CD4-positive, alpha-beta T cell treated with Interleukin-17A for 1 hour (primary cell): ENCODE measurements around the gene HOXC6.
"Not testable (repeated sequence)": the region's sequence is repeated elsewhere in the genome, so short reads cannot be mapped to it uniquely, and the experiment has no call there.

Experiments
- DNase-seq: peaks from one replicate; pipeline ENCODE4 v3.0.0-alpha.2; 2020

HOXC6 gene

DNA sequence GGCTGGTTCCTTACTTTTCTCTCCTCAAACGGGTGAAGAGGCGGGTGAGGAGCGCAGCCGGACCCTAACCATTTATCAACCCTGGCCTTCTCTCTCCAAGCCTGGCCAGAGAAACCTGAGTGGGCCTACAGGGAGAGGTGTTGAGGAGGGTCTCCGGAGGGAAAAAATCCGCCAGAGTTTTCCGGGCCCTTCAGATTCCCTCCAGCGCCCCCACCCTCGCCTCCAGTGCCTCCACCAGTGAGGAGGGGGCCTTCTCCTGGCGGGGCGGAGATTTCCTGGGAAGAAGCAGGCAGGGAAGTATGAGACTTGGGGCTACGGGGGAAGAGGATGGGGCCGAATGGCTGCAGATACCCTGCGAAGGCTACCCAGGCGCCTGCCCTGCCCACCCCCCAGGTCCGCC is 3.2 kb downstream of the HOXC6 start:
- no peak for DNase-seq

DNA sequence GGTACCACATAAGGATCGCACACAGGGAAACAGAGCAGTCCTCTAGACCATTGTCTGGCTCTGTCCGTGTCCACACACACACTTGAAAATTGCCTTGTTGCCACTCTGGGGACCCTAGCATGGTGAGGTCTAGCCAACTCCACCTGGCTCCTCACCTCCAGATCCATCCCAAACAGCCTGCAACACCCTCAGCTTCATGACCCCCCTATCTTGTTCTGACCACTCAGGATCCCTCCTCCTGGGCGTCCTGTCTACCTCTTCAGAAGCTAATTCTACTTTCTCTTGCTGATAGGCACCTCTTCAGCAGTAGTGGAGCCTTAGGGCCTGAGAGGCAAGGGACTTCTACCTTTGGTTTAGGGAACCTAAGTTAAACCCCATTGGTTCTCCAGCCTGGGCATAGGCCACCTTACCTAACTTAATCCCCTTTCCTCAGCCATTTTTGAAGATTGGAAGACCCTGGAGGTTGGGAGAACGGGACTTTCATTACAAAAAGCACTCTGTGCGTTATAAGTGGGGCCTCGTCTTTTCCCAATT is 3.9 kb downstream of the HOXC6 start:
- no peak for DNase-seq

GRCh38 chr12:54032627-54033100 is 4.4 kb downstream of the HOXC6 start, which contains the start of gene HOXC5:
Gene HOXC5, plus strand, starts transcription at chr12:54033050. Its CDS starts 73 bp downstream, at chr12:54033123.
- peak; percentile 72 for DNase-seq

DNA sequence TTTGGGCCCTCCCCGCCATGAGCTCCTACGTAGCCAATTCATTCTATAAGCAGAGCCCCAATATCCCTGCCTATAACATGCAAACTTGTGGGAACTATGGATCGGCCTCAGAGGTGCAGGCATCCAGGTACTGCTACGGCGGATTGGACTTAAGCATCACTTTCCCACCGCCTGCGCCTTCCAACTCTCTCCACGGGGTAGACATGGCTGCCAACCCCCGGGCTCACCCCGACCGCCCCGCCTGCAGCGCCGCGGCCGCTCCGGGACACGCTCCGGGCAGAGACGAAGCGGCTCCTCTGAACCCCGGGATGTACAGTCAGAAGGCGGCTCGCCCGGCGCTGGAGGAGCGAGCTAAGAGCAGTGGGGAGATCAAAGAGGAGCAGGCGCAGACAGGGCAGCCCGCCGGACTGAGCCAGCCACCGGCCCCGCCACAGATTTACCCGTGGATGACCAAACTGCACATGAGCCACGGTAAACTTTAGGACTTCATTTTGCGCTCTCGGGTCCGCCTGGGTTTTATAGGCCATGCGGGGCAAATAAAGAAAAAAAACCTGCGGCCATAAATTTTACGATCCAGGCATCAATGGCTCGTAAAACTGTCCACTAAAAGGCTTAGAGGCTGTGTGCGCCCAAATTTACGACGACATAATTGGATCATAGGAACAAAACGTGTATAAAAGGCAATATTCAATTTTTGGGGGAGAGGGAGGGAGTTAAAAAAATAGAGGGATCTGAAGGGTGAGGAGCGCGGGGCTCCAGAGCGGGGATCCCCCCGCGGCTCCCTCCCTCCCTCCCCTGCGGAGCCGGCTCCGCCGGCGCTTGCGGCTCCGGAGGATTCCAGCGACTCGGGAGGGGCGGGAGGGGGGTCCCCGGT is 5.1 kb downstream of the HOXC6 start:
- DNase-seq = no peak

- DNase-seq = no peak
These were observed 5.9 kb downstream of the HOXC6 start for GRCh38 chr12:54033980-54034784.

GRCh38 chr12:54034785-54035310 is 6.6 kb downstream of the HOXC6 start:
- no peak for DNase-seq

GRCh38 chr12:54035568-54036264 is 7.5 kb downstream of the HOXC6 start:
- no peak for DNase-seq

- DNase-seq = no peak
These were observed 8.6 kb downstream of the HOXC6 start for GRCh38 chr12:54036620-54037359.

DNA sequence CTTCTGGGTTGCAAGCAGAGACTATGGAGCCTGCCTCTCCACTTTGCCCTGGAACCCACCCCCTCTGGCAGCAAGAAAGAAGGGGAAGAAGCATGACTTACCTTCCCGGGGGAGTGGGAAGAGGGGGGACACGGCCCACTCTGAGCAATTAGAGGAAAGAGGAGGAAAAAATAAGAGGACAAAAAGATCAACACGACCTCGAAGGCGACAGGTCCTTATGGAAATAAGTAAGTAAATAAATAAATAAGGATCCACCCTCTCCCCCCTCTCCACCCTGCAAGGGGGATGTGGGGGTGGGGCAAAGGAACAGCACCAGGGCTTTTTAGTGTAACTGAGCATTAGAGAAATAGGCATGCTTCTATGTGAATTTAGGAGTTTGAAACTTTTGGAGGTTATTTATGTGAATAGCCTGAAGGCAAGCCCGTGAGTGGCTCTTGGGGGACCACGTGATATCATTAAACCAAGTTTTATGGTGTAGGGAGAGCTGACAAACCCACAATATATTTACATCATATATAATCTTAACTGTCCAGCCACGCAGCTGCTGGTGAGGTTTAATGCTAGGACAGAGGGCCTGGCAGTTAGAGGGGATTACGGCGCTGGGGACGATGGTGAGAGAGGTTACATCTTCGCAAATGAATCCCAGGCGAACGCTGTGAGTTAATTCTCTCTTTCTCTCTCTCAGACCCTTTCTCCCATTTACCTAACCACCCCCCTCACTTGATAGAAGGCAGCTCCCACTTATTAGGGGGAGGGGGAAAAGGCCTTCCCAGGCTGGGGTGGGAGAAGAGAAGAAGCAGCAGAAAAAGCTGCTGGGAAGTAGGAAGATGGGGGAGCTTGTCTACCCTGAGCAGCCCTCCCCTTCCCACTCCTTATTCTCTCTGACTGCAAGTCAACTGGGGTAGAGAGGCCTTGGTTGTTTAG is 9.4 kb downstream of the HOXC6 start:
- no peak for DNase-seq

- DNase-seq = no peak
These were observed 10.1 kb downstream of the HOXC6 start for GRCh38 chr12:54038284-54038870.

- DNase-seq = no peak
These were observed 10.7 kb downstream of the HOXC6 start for GRCh38 chr12:54038871-54039414.

GRCh38 chr12:54039417-54040147 is 11.3 kb downstream of the HOXC6 start:
- DNase-seq = no peak

DNA sequence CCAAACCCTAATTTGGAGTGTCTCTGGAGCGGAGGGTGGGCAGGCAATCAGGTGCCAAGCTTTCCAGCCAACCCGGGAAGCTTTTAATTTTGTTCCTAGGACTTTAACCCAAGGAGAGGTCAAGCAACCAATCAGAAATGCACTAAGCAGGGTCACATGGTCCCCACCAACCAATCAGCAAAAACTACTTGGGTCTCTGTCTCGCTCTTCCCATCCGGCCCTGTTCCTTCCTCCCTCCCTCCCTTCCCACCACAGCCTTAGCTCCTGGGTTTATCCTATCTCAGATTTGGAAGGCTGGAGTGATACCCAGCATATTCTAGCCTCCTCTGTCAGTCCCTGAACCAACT is 11.9 kb downstream of the HOXC6 start:
- DNase-seq = no peak

- no peak for DNase-seq
These were observed 12.4 kb downstream of the HOXC6 start for GRCh38 chr12:54040648-54041047.

GRCh38 chr12:54041097-54041690 is 13.0 kb downstream of the HOXC6 start:
- DNase-seq = no peak

DNA sequence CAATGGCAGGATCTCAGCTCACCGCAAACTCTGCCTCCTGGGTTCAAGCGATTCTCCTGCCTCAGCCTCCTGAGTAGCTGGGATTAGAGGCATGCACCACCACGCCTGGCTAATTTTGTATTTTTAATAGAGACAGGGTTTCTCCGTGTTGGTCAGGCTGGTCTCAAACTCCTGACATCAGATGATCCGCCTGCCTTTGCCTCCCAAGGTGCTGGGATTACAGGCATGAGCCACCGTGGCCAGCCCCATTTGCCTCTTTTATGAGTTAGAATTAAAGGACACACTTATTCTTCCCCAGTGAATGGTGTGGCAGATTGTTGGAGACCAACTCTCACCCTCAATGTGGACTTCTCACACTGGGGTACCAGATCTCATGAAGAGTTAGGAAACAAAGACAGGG is 13.8 kb downstream of the HOXC6 start:
- not testable (repeated sequence) for DNase-seq

DNA sequence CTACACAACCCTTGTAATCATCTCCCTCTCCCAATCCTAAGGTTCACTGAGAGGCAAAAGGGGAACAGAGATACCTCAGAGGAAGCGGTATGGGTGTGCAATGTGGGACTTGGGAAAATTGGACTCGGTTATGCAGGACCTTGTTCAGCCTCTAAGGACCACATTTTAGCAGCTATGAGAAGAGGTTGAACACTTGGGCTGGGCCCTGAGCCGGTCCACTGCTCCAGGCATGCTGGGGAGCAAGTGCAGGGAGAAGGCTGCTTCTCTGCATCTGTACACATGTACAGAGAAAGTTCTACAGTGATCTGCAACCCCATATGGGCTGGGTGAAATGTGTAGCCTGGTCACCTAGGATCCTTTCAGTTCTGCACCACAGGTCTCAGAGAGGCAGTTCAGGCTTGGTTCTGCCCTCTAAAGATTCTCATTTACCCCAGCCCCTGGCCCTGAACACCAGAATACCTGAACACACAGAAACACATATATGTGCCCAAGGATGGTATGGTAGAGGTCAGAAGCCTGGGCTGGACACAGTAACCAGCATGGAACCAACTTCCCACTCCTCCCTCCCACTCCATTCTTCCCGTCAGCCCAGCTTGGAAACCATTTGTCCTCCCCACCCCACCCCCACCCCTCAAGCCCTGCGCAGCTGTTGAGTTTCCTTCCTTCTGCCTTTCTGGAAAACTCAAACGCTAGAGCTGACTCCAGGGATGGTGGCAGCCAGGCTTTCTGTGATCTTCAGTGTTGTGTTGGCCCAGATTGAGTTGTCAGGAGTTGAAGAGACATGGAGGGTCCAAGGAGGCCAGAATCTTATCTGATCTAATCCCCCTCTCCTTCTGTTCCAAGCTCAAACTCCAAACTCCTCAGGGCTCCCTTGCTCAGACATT is 15.0 kb downstream of the HOXC6 start:
- DNase-seq = no peak
